ENCODE data around the gene TBC1D16.

DNA sequence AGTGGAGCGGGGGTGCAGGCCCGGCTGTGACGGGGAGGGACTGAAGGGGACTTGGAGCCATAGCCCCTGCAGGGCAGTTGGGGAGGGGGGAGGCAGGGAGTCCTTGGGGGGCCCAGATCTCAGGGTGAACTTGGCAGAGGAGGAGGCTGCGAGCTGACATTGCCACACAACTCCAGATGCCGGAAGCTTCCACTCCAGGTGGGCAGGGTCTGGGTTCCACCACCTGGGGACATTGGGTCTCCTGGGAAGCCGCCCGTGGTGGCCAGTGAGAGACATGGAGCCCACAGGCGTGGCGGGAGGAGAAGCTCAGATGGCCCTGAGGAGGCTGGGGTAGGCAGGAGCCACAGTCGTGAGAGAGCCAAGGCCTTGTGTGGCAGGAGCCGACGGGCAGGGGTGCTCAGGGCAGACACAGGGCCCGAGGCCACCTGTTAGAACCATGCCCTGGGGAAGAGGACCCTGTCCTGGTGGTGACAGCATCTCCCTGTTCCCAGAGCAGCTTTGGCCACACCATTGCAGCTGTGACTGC lies 47.5 kb upstream of the TBC1D16 start:
- TF ChIP-seq, protein P1, sequence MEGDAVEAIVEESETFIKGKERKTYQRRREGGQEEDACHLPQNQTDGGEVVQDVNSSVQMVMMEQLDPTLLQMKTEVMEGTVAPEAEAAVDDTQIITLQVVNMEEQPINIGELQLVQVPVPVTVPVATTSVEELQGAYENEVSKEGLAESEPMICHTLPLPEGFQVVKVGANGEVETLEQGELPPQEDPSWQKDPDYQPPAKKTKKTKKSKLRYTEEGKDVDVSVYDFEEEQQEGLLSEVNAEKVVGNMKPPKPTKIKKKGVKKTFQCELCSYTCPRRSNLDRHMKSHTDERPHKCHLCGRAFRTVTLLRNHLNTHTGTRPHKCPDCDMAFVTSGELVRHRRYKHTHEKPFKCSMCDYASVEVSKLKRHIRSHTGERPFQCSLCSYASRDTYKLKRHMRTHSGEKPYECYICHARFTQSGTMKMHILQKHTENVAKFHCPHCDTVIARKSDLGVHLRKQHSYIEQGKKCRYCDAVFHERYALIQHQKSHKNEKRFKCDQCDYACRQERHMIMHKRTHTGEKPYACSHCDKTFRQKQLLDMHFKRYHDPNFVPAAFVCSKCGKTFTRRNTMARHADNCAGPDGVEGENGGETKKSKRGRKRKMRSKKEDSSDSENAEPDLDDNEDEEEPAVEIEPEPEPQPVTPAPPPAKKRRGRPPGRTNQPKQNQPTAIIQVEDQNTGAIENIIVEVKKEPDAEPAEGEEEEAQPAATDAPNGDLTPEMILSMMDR (IDR thresholded peaks at IDR 0.05): no peak
- no peak for TF ChIP-seq POLR2A (IDR thresholded peaks at IDR 0.05)
